Right lobe of liver (tissue), 6 donors: Measurements from ENCODE around the gene FTL. TPM values are rescaled to one million over a fixed set of nuclear protein-coding genes. Genes with fewer than 3 reads are reported as not detected.
"Not testable (repeated sequence)": the region's sequence is repeated elsewhere in the genome, so short reads cannot be mapped to it uniquely, and the experiment has no call there.

Experiments
- ATAC-seq, 4 donors: fragments of 200-7000 bp; cut with Tn5 transposase; one replicate each; pipeline ENCODE4 v1.9.1; 2020; ENCODE audit warnings: mild to moderate bottlenecking in 4 of 4, moderate library complexity in 4 of 4
- DNase-seq, 3 donors: peaks; one replicate each; pipeline ENCODE4 v3.0.0-alpha.2; 2020
- H3K27ac ChIP-seq, 3 donors: fragments of 200-600 bp; one replicate each; pipeline ENCODE4 v1.8.0; 2022
- H3K27me3 ChIP-seq, 2 donors: fragments of 200-600 bp; one replicate each; pipeline ENCODE4 v1.8.0; 2022
- H3K36me3 ChIP-seq, 4 donors: fragments of 200-600 bp; sonication (generic) in 1 of 4; one replicate each; pipeline versions ENCODE4 v1.5.1 to v1.8.0; 2017 to 2022; ENCODE audit warnings: control low read depth in 1 of 4
- H3K4me1 ChIP-seq, 4 donors: fragments of 200-600 bp; sonication (generic) in 1 of 4; one replicate each; pipeline versions ENCODE4 v1.5.1 to v1.8.0; 2017 to 2022; ENCODE audit warnings: control low read depth in 1 of 4
- H3K4me3 ChIP-seq, 3 donors: fragments of 200-600 bp; one replicate each; pipeline ENCODE4 v1.8.0; 2022
- H3K9me3 ChIP-seq, 4 donors: fragments of 200-600 bp; sonication (generic) in 1 of 4; one replicate each; pipeline versions ENCODE4 v1.5.1 to v1.8.0; 2017 to 2022; ENCODE audit warnings: control low read depth in 1 of 4
- CTCF ChIP-seq, 4 donors: fragments of 200-600 bp in 3 of 4; fragments of 450-650 bp in 1 of 4; IDR thresholded peaks; one replicate each; pipeline versions ENCODE4 v1.5.1 to v1.8.0; 2016 to 2022; ENCODE audit warnings: antibody characterized with exemption in 4 of 4, mild to moderate bottlenecking in 2 of 4
- POLR2A ChIP-seq: fragments of 450-650 bp; IDR thresholded peaks from one replicate; pipeline ENCODE4 v1.6.1; 2017; ENCODE audit warnings: antibody characterized with exemption, mild to moderate bottlenecking
- WGBS: methylation state at CpG from one replicate; pipeline ENCODE4 v1.1.6; 2018; ENCODE audit warnings: low coverage, low lambda C conversion rate; ENCODE audit not compliant: insufficient coverage; ENCODE audit errors: missing lambda C conversion rate; 5-methylcytosine and 5-hydroxymethylcytosine counted together
- intact Hi-C, 2 donors: fragments of 100-400 bp; cut with DNase I; formaldehyde crosslinking; loops; one replicate each; pipeline versions ENCODE4 v1.11.2 to v1.14.1; 2022
- long read RNA-seq: library from polyadenylated mRNA; unstranded; transcript quantifications from one replicate; pipeline ENCODE4 v2.0.0, GENCODE V29; 2019
- total RNA-seq, 6 experiments: library from RNA; depleted of rRNA in 2 of 6; stranded (reverse); fragments of >200 nt in 2 of 6; fragmentation: NEBNext Ultra II Directional in 3 of 6; extraction: Animal tissue kit (Norgen Biotek cat#: 25700) in 3 of 6; gene quantifications; one replicate each; pipeline versions ENCODE4 v1.1.0 to v1.2.4, GENCODE V29; 2016 to 2023
- donor health status: DM: no; HTN: yes; CAD: no.
- donor health status: DM: no; HTN: no; CAD: no.
- donor health status: DM: no; HTN: no; CAD: no.
- donor health status: DM: no; HTN: yes; CAD: no.
- donor health status: DM: no; HTN: yes; CAD: no.

Gene FTL
- over 10,000 TPM in 3 of 6 experiments, 1,000 to 10,000 TPM in 3; 5,005 to 19,229 (median 10,447) TPM for total RNA-seq
- long read RNA-seq, transcript FTL-201 (4 exons, 878 nt): major isoform, 52,444 of 52,877 reads
- long read RNA-seq, partial matches to known transcripts: 77 of 52,877 reads
- long read RNA-seq, other reads (novel, unspliced or antisense): 356 of 52,877 reads

- WGBS: 0% methylated on average over 27 of the region's 52 CpGs
- H3K4me3 ChIP-seq: peak within 1 kb of the TSS; percentile 84 to 97 (median 87)
- peak within 1 kb of the TSS; percentile 97 to 99 (median 98) for H3K27ac ChIP-seq
- peak; percentile 59 to 81 (median 69) for ATAC-seq
- intact Hi-C loops: loop anchor here in 1 of 2 donors (10.0 kb wide), 1 partner anchor 60 kb away; the partner anchor contains the start of gene NUCB1
- peaks cover 0 to 21% (median 1%) of the 10 kb centered on the region in 4 donors for H3K36me3 ChIP-seq
- DNase-seq: peak; percentile 99
- TF ChIP-seq POLR2A (peak; percentile 100), CTCF (IDR thresholded peaks at IDR 0.05) (no peak)
- no peaks in the 10 kb centered on the region for H3K27me3 ChIP-seq
- peaks cover 0 to 27% (median 0%) of the 10 kb centered on the region in 4 donors for H3K4me1 ChIP-seq
- H3K9me3 ChIP-seq: no peaks in the 10 kb centered on the region
Measured at GRCh38 chr19:48965040-48965805, at the start of gene FTL. FTL (plus strand) TSS chr19:48965309; CDS start chr19:48965508, 199 bp downstream.

GRCh38 chr19:48915757-48916156, 49.4 kb upstream of the FTL start:
- DNase-seq (no peak), ATAC-seq (no peak)
- WGBS: 77% methylated on average over 8 of the region's 8 CpGs
- no peaks in the 10 kb centered on the region for H3K4me1 ChIP-seq
- TF ChIP-seq POLR2A (no peak), CTCF (IDR thresholded peaks at IDR 0.05) (no peak)
- H3K4me3 ChIP-seq: no peak overlapping the region
- H3K27ac ChIP-seq: no peak overlapping the region
- intact Hi-C loops: no loop called here
- H3K27me3 ChIP-seq: no peaks in the 10 kb centered on the region
- H3K9me3 ChIP-seq: no peaks in the 10 kb centered on the region
- peaks cover 2 to 73% (median 50%) of the 10 kb centered on the region in 4 donors for H3K36me3 ChIP-seq

DNA sequence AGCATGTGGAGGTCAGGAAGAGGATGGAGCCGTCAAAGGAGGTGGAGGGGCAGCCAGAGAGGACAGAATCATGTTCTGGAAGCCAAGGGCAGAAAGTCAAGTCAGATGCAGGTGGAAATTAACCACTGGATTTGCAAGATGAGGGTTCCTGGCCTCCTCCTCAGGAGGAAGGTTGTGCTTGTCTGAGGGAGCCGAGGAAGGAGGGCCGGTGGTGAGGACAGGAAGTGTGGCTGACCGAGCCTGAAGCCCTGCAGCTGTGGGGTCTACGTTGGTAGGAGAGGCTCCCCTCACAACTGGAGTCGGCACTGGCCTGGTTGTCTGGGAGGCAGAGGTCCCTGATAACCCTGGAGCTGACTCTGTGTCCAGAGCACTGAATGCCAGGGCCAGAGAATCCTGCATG, 47.0 kb upstream of the FTL start:
- Histone ChIP-seq H3K4me1 (no peaks in the 10 kb centered on the region), H3K9me3 (no peaks in the 10 kb centered on the region), H3K27me3 (no peaks in the 10 kb centered on the region), H3K4me3 (no peak overlapping the region), H3K36me3 (peaks cover 3 to 70% (median 41%) of the 10 kb centered on the region in 4 donors), H3K27ac (no peak overlapping the region)
- no peak for ATAC-seq
- intact Hi-C loops: no loop called here
- no peak for DNase-seq
- TF ChIP-seq CTCF (IDR thresholded peaks at IDR 0.05) (no peak), POLR2A (no peak)
- 100% methylated on average over 1 of the region's 6 CpGs for WGBS

GRCh38 chr19:48918801-48919247, 46.3 kb upstream of the FTL start:
- Histone ChIP-seq H3K27me3 (no peaks in the 10 kb centered on the region), H3K27ac (no peak overlapping the region), H3K9me3 (no peaks in the 10 kb centered on the region), H3K36me3 (peaks cover 3 to 64% (median 35%) of the 10 kb centered on the region in 4 donors), H3K4me1 (no peaks in the 10 kb centered on the region), H3K4me3 (no peak overlapping the region)
- TF ChIP-seq POLR2A (no peak), CTCF (IDR thresholded peaks at IDR 0.05) (no peak)
- intact Hi-C loops: no loop called here
- WGBS: 79% methylated on average over 8 of the region's 18 CpGs
- DNase-seq (no peak), ATAC-seq (peak; percentile 21 to 41 (median 39))

DNA sequence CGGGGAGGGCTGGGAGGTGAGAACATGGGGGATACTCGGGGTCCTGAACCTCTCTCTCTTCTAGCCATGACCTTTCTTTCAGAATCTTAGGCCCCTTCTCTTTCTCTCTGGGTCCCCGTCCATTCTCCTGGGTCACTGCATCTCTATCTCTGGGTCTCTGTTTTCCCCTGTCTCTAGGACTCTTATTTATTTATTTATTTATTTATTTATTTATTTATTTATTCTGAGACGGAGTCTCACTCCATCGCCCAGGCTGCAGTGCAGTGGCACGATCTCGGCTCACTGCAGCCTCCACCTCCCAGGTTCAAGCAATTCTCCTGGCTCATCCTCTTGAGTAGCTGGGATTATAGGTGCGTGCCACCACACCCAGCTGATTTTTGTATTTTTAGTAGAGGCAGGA, 45.8 kb upstream of the FTL start:
- H3K4me3 ChIP-seq, DNase-seq, ATAC-seq, H3K27me3 ChIP-seq, H3K4me1 ChIP-seq, H3K9me3 ChIP-seq, intact Hi-C loops, H3K27ac ChIP-seq: not testable (repeated sequence)
- WGBS: 100% methylated on average over 6 of the region's 8 CpGs
- peaks cover 3 to 59% (median 32%) of the 10 kb centered on the region in 4 donors for H3K36me3 ChIP-seq
